Right lobe of liver (tissue), 4 donors: ENCODE data around the gene PNPLA7.

ENCODE experiments used
- CTCF ChIP-seq, 4 donors: fragments of 200-600 bp in 3 of 4; fragments of 450-650 bp in 1 of 4; IDR thresholded peaks; one replicate each; pipeline versions ENCODE4 v1.5.1 to v1.8.0; 2016 to 2022; ENCODE audit warnings: antibody characterized with exemption in 4 of 4, mild to moderate bottlenecking in 2 of 4
- POLR2A ChIP-seq: fragments of 450-650 bp; IDR thresholded peaks from one replicate; pipeline ENCODE4 v1.6.1; 2017; ENCODE audit warnings: antibody characterized with exemption, mild to moderate bottlenecking
- donor health status: DM: no; HTN: no; CAD: no.
- donor health status: DM: no; HTN: no; CAD: no.
- donor health status: DM: no; HTN: yes; CAD: no.

- TF ChIP-seq CTCF (IDR thresholded peaks at IDR 0.05) (no peak), POLR2A (peak; percentile 91)
Observed at GRCh38 chr9:137459152-137459600, 91.0 kb downstream of the PNPLA7 start, which contains the start of gene NSMF.
